ENCODE results near the gene CSRP2.

The CSRP2 gene

GRCh38 chr12:76878899-76879709 is at the start of gene CSRP2:
Gene CSRP2, minus strand, starts transcription at chr12:76879019. Its CDS starts 12,759 bp downstream, at chr12:76866260.
- peak; percentile 93 for DNase-seq

GRCh38 chr12:76927170-76927784 is 48.5 kb upstream of the CSRP2 start:
- peak; percentile 40 for DNase-seq

- DNase-seq = no peak
Observed at GRCh38 chr12:76925135-76925534, 46.3 kb upstream of the CSRP2 start.

- DNase-seq = no peak
Observed at GRCh38 chr12:76922866-76923265, 44.0 kb upstream of the CSRP2 start.

GRCh38 chr12:76921891-76922664 is 43.3 kb upstream of the CSRP2 start:
- no peak for DNase-seq

- no peak for DNase-seq
Observed at GRCh38 chr12:76921100-76921471, 42.3 kb upstream of the CSRP2 start.

GRCh38 chr12:76920172-76921099 is 41.6 kb upstream of the CSRP2 start:
- DNase-seq = no peak

GRCh38 chr12:76919383-76920171 is 40.8 kb upstream of the CSRP2 start:
- DNase-seq = no peak

- no peak for DNase-seq
Observed at GRCh38 chr12:76916170-76916540, 37.3 kb upstream of the CSRP2 start.

GRCh38 chr12:76915361-76916169 is 36.7 kb upstream of the CSRP2 start:
- DNase-seq = no peak

- no peak for DNase-seq
Observed at GRCh38 chr12:76914102-76914859, 35.5 kb upstream of the CSRP2 start.

GRCh38 chr12:76909290-76909689 is 30.5 kb upstream of the CSRP2 start:
- DNase-seq = no peak

GRCh38 chr12:76908303-76909017 is 29.6 kb upstream of the CSRP2 start:
- no peak for DNase-seq

GRCh38 chr12:76901628-76902380 is 23.0 kb upstream of the CSRP2 start:
- DNase-seq = no peak

GRCh38 chr12:76899522-76899921 is 20.7 kb upstream of the CSRP2 start:
- no peak for DNase-seq

GRCh38 chr12:76898442-76898841 is 19.6 kb upstream of the CSRP2 start:
- DNase-seq = no peak

- no peak for DNase-seq
Observed at GRCh38 chr12:76896274-76896673, 17.5 kb upstream of the CSRP2 start.

- no peak for DNase-seq
Observed at GRCh38 chr12:76895796-76896195, 17.0 kb upstream of the CSRP2 start.

GRCh38 chr12:76891609-76892008 is 12.8 kb upstream of the CSRP2 start:
- no peak for DNase-seq
